H1 (cell line): Measurements from ENCODE around the gene RPL38. TPM values are rescaled to one million over a fixed set of nuclear protein-coding genes. Genes with fewer than 3 reads are reported as not detected.
"Not testable (repeated sequence)": the region's sequence is repeated elsewhere in the genome, so short reads cannot be mapped to it uniquely, and the experiment has no call there.

Experiments used
- CTCF ChIA-PET: fragments of 300-600 bp; sonication (Branson Sonifier 250); formaldehyde crosslinking; loops from one replicate; lab custom pipeline; 2021; ENCODE audit not compliant: partially characterized antibody; lab: Charles Lee
- POLR2A ChIA-PET: fragments of 300-600 bp; sonication (Branson Sonifier 250); formaldehyde crosslinking; loops from one replicate; lab custom pipeline; 2021; ENCODE audit warnings: inconsistent platforms; ENCODE audit not compliant: partially characterized antibody; lab: Charles Lee
- DNase-seq, 2 experiments: peaks; one replicate each; pipeline versions ENCODE4 v3.0.0 to v3.0.0-alpha.2; 2010 to 2022; ENCODE audit warnings: low spot score in 2 of 2, low read depth in 1 of 2, mixed read lengths in 1 of 2
- FAIRE-seq: peaks from 2 replicates; lab custom pipeline; 2011; peaks lifted over from hg19 to GRCh38; lab: Jason Lieb, UNC
- H2AFZ ChIP-seq: 2 replicates; pipeline ENCODE4 v1.8.1; 2012; ENCODE audit warnings: low read length, inconsistent platforms
- H2AK5ac ChIP-seq: 2 replicates; pipeline ENCODE4 v1.6.1; 2013; ENCODE audit warnings: low read depth, low read length
- H2BK120ac ChIP-seq: replicated peaks from 2 replicates; pipeline ENCODE3; 2013; ENCODE audit warnings: low read depth, low read length, inconsistent platforms
- H2BK12ac ChIP-seq: 2 replicates; pipeline ENCODE4 v1.6.1; 2013; ENCODE audit warnings: low read depth, low read length
- H2BK15ac ChIP-seq: 2 replicates; pipeline ENCODE4 v1.6.1; 2013; ENCODE audit warnings: low read length
- H2BK20ac ChIP-seq: 2 replicates; pipeline ENCODE4 v1.6.1; 2013; ENCODE audit warnings: low read length
- H2BK5ac ChIP-seq: 2 replicates; pipeline ENCODE4 v1.6.1; 2013; ENCODE audit warnings: low read depth, low read length
- H3K14ac ChIP-seq: 2 replicates; pipeline ENCODE4 v1.6.1; 2013; ENCODE audit warnings: inconsistent platforms; ENCODE audit not compliant: insufficient read length
- H3K18ac ChIP-seq: 2 replicates; pipeline ENCODE4 v1.6.1; 2013; ENCODE audit warnings: low read length; ENCODE audit errors: extremely low read depth
- H3K23ac ChIP-seq: 2 replicates; pipeline ENCODE4 v1.6.1; 2013; ENCODE audit warnings: inconsistent platforms; ENCODE audit not compliant: insufficient read length
- H3K23me2 ChIP-seq: 2 replicates; pipeline ENCODE4 v1.6.1; 2013; ENCODE audit warnings: low read depth, low read length
- H3K27ac ChIP-seq: 2 replicates; pipeline ENCODE4 v1.6.1; 2011; ENCODE audit warnings: low read depth, low read length, inconsistent platforms
- H3K27me3 ChIP-seq, 4 experiments: replicated peaks in 1 of 4; 1 replicate in 1 of 4; 2 replicates in 3 of 4; pipeline versions ENCODE4 v1.6.1 to v1.8.1; 2011 to 2013; ENCODE audit warnings: low read length in 3 of 4, mild to moderate bottlenecking in 3 of 4, inconsistent platforms in 2 of 4, mixed read lengths in 2 of 4, moderate library complexity in 1 of 4; ENCODE audit not compliant: control insufficient read depth in 3 of 4, insufficient read depth in 3 of 4; ENCODE audit errors: extremely low read depth in 1 of 4
- H3K36me3 ChIP-seq, 4 experiments: 2 replicates each; pipeline versions ENCODE4 v1.6.1 to v1.8.1; 2011 to 2013; ENCODE audit warnings: mild to moderate bottlenecking in 4 of 4, low read length in 3 of 4, moderate library complexity in 2 of 4, control low read depth in 1 of 4, inconsistent platforms in 1 of 4; ENCODE audit not compliant: insufficient read depth in 4 of 4, control insufficient read depth in 2 of 4
- H3K4ac ChIP-seq: replicated peaks from 2 replicates; pipeline ENCODE3; 2013; ENCODE audit warnings: low read length, low read depth, mixed read lengths, inconsistent platforms; ENCODE audit not compliant: insufficient read length
- H3K4me1 ChIP-seq, 4 experiments: replicated peaks in 1 of 4; 1 replicate in 1 of 4; 2 replicates in 3 of 4; pipeline versions ENCODE4 v1.6.1 to v1.8.1; 2011 to 2013; ENCODE audit warnings: low read length in 3 of 4, inconsistent platforms in 2 of 4, mixed read lengths in 1 of 4; ENCODE audit not compliant: insufficient read depth in 4 of 4, control insufficient read depth in 3 of 4
- H3K4me2 ChIP-seq, 2 experiments: 2 replicates each; pipeline versions ENCODE4 v1.6.1 to v1.8.1; 2011 to 2013; ENCODE audit warnings: low read depth in 2 of 2, low read length in 2 of 2, control low read depth in 1 of 2, inconsistent platforms in 1 of 2, mild to moderate bottlenecking in 1 of 2; ENCODE audit not compliant: insufficient read depth in 1 of 2
- H3K4me3 ChIP-seq, 4 experiments: fragments of 200-600, 300-600 bp in 1 of 4; sonication (generic), shearing (Covaris generic), sonication (Bioruptor Twin) in 1 of 4; 2 replicates each; pipeline versions ENCODE4 v1.5.1 to v1.8.1; 2011 to 2016; ENCODE audit warnings: low read length in 4 of 4, low read depth in 3 of 4, control low read depth in 2 of 4, inconsistent platforms in 2 of 4, mild to moderate bottlenecking in 2 of 4, mixed read lengths in 1 of 4, moderate library complexity in 1 of 4; ENCODE audit not compliant: insufficient read depth in 2 of 4; ENCODE audit errors: extremely low read depth in 1 of 4
- H3K56ac ChIP-seq: replicated peaks from 2 replicates; pipeline ENCODE3; 2013; ENCODE audit warnings: low read depth, mild to moderate bottlenecking, mixed read lengths, low read length, inconsistent platforms; ENCODE audit not compliant: insufficient read length
- H3K79me1 ChIP-seq: 2 replicates; pipeline ENCODE4 v1.6.1; 2013; ENCODE audit warnings: low read depth, low read length, control low read depth
- H3K79me2 ChIP-seq, 2 experiments: 2 replicates each; pipeline versions ENCODE4 v1.6.1 to v1.8.1; 2012 to 2013; ENCODE audit warnings: low read length in 2 of 2, mild to moderate bottlenecking in 2 of 2, inconsistent platforms in 1 of 2; ENCODE audit not compliant: insufficient read depth in 2 of 2, control insufficient read depth in 1 of 2
- H3K9ac ChIP-seq, 4 experiments: replicated peaks in 1 of 4; 1 replicate in 1 of 4; 2 replicates in 3 of 4; pipeline versions ENCODE4 v1.6.1 to v1.8.1; 2011 to 2013; ENCODE audit warnings: low read depth in 3 of 4, low read length in 3 of 4, control low read depth in 2 of 4, mild to moderate bottlenecking in 2 of 4, moderate library complexity in 2 of 4, inconsistent platforms in 1 of 4; ENCODE audit errors: extremely low read depth in 1 of 4
- H3K9me3 ChIP-seq, 2 experiments: 2 replicates each; pipeline versions ENCODE4 v1.6.1 to v1.8.1; 2012 to 2013; ENCODE audit warnings: mild to moderate bottlenecking in 2 of 2, moderate library complexity in 2 of 2, control low read depth in 1 of 2, inconsistent platforms in 1 of 2, low read depth in 1 of 2, low read length in 1 of 2, mixed read lengths in 1 of 2; ENCODE audit not compliant: insufficient read depth in 2 of 2
- H4K20me1 ChIP-seq, 2 experiments: replicated peaks in 1 of 2; 2 replicates each; pipeline versions ENCODE3 to v1.8.1; 2011 to 2013; ENCODE audit warnings: inconsistent platforms in 2 of 2, low read length in 2 of 2, mild to moderate bottlenecking in 1 of 2; ENCODE audit not compliant: insufficient read depth in 2 of 2, control insufficient read depth in 1 of 2
- H4K5ac ChIP-seq: 2 replicates; pipeline ENCODE4 v1.6.1; 2013; ENCODE audit warnings: low read length, low read depth, mixed read lengths, inconsistent platforms; ENCODE audit not compliant: insufficient read length
- H4K8ac ChIP-seq: 2 replicates; pipeline ENCODE4 v1.8.0; 2013; ENCODE audit warnings: mild to moderate bottlenecking, moderate library complexity, low read length, inconsistent platforms; ENCODE audit not compliant: insufficient read depth; ENCODE audit errors: extremely low read depth
- H4K91ac ChIP-seq: replicated peaks from 2 replicates; pipeline ENCODE3; 2013; ENCODE audit warnings: low read length, mixed read lengths, inconsistent platforms; ENCODE audit not compliant: insufficient read length
- whole genome bisulfite sequencing, 2 experiments: shearing (Covaris generic) in 1 of 2; methylation state at CpG; one replicate each; pipeline versions ENCODE4 v1.1.6 to v1.1.7; 2013 to 2015; ENCODE audit warnings: low lambda C conversion rate in 2 of 2, mixed read lengths in 2 of 2, inconsistent platforms in 1 of 2, low coverage in 1 of 2, missing lambda C conversion rate in 1 of 2; ENCODE audit not compliant: insufficient replicate concordance in 2 of 2, insufficient coverage in 1 of 2, insufficient read length in 1 of 2; ENCODE audit errors: extremely low coverage in 1 of 2, missing lambda C conversion rate in 1 of 2; 5-methylcytosine and 5-hydroxymethylcytosine counted together
- polyA plus RNA-seq, 7 experiments: library from polyadenylated mRNA; depleted of rRNA in 3 of 7; stranded (reverse) in 5 of 7; unstranded in 2 of 7; fragments of >200 nt in 5 of 7; fragments of 200-250 nt in 2 of 7; gene quantifications; 1 replicate in 5 of 7; 2 replicates in 1 of 7; 4 replicates in 1 of 7; pipeline versions ENCODE4 v1.2.1 to v1.2.3, GENCODE V29; 2011 to 2013; ENCODE audit warnings: missing spikeins in 2 of 7, mixed read lengths in 2 of 7
- total RNA-seq: library from RNA; stranded (reverse); fragmentation: NEBNext Ultra II Directional; extraction: Animal tissue kit (Norgen Biotek cat#: 25700); gene quantifications from 2 replicates; pipeline ENCODE4 v1.2.1, GENCODE V29; 2021

Gene RPL38
- total and polyA plus RNA-seq, 2 of the 8 experiments (the other 6 are each of a cell fraction or from before 2014, with no cell fraction given), result 412 to 1,195 TPM

- H3K79me1 ChIP-seq, H3K27me3 ChIP-seq, H2AFZ ChIP-seq, H4K91ac ChIP-seq, FAIRE-seq, H2BK120ac ChIP-seq, H3K18ac ChIP-seq, H3K4me3 ChIP-seq, H3K23me2 ChIP-seq, H3K36me3 ChIP-seq, H3K4me1 ChIP-seq, H3K14ac ChIP-seq, H4K5ac ChIP-seq, H3K9me3 ChIP-seq, H2BK5ac ChIP-seq, H2BK15ac ChIP-seq, H2BK20ac ChIP-seq, H3K4me2 ChIP-seq, H2BK12ac ChIP-seq, H3K23ac ChIP-seq, H2AK5ac ChIP-seq, H4K20me1 ChIP-seq, H3K4ac ChIP-seq, H4K8ac ChIP-seq, H3K79me2 ChIP-seq, H3K9ac ChIP-seq, H3K56ac ChIP-seq, DNase-seq, H3K27ac ChIP-seq: not testable (repeated sequence)
- ChIA-PET CTCF (interaction anchor here (1.5 to 3.6 kb wide), 4 partner anchors 11 to 104 kb away, joined by 6 to 19 read pairs (median 11); no protein-coding TSS in a partner anchor), POLR2A (interaction anchor here (2.1 kb wide), 1 partner anchor 16 kb away, joined by 14 read pairs; the partner anchor contains the start of gene RPL38)
- WGBS, 2 experiments, result 81% methylated on average over 4 of the region's 4 CpGs; no CpG with 5 or more reads in 1 of the 2 experiments
Measured at GRCh38 chr17:74188687-74189086, 14.8 kb upstream of the RPL38 start.
